HG02571 (cell line): Measurements from ENCODE around the gene HOXD8.

ENCODE experiments used
- ATAC-seq: cut with Tn5 transposase; IDR thresholded peaks from one replicate; pipeline ENCODE4 v1.9.1; 2021; ENCODE audit warnings: mild to moderate bottlenecking, moderate library complexity; ENCODE audit not compliant: unreplicated experiment

HOXD8 gene

GRCh38 chr2:176128982-176129796 is at the start of gene HOXD8:
TSS of gene HOXD8 (plus strand) at chr2:176129705. CDS start at chr2:176130367, 662 bp downstream.
- ATAC-seq = no peak

- no peak for ATAC-seq
Observed at GRCh38 chr2:176079831-176080539, 49.5 kb upstream of the HOXD8 start.

GRCh38 chr2:176080540-176081375 is 48.7 kb upstream of the HOXD8 start:
- no peak for ATAC-seq

- ATAC-seq = no peak
Observed at GRCh38 chr2:176081376-176081836, 48.1 kb upstream of the HOXD8 start.

- no peak for ATAC-seq
Observed at GRCh38 chr2:176081837-176082524, 47.5 kb upstream of the HOXD8 start.

- no peak for ATAC-seq
Observed at GRCh38 chr2:176082525-176082823, 47.0 kb upstream of the HOXD8 start.

GRCh38 chr2:176082824-176083751 is 46.4 kb upstream of the HOXD8 start:
- no peak for ATAC-seq

GRCh38 chr2:176083796-176084261 is 45.7 kb upstream of the HOXD8 start, which contains the start of gene EVX2:
TSS of gene EVX2 (minus strand) at chr2:176083962. CDS start at chr2:176083776, 186 bp downstream.
- ATAC-seq = no peak

GRCh38 chr2:176084611-176085119 is 44.8 kb upstream of the HOXD8 start:
- no peak for ATAC-seq

- no peak for ATAC-seq
Observed at GRCh38 chr2:176085120-176085788, 44.3 kb upstream of the HOXD8 start.

- ATAC-seq = no peak
Observed at GRCh38 chr2:176085861-176086771, 43.4 kb upstream of the HOXD8 start.

- ATAC-seq = no peak
Observed at GRCh38 chr2:176087330-176088047, 42.0 kb upstream of the HOXD8 start.

- ATAC-seq = no peak
Observed at GRCh38 chr2:176088048-176088936, 41.2 kb upstream of the HOXD8 start.

- no peak for ATAC-seq
Observed at GRCh38 chr2:176088937-176089842, 40.3 kb upstream of the HOXD8 start.

- ATAC-seq = no peak
Observed at GRCh38 chr2:176089843-176090395, 39.6 kb upstream of the HOXD8 start.
